H7 (cell line): Measurements from ENCODE around the gene MAN1A1. TPM values are rescaled to one million over a fixed set of nuclear protein-coding genes. Genes with fewer than 3 reads are reported as not detected.
"Not testable (repeated sequence)": the region's sequence is repeated elsewhere in the genome, so short reads cannot be mapped to it uniquely, and the experiment has no call there.

ENCODE experiments used
- DNase-seq: peaks from one replicate; pipeline ENCODE4 v3.0.0; 2012
- H3K27me3 ChIP-seq: 2 replicates; pipeline ENCODE4 v1.6.0; 2011; ENCODE audit warnings: mild to moderate bottlenecking, low read length; ENCODE audit not compliant: control insufficient read depth, insufficient read depth
- H3K36me3 ChIP-seq: replicated peaks from 2 replicates; pipeline ENCODE4 v1.5.1; 2011; ENCODE audit warnings: low read length; ENCODE audit not compliant: control insufficient read depth, insufficient read depth
- H3K4me3 ChIP-seq: 2 replicates; pipeline ENCODE4 v1.5.1; 2011; ENCODE audit warnings: low read depth, mild to moderate bottlenecking, control low read depth, low read length, moderate library complexity; ENCODE audit not compliant: insufficient read depth
- total RNA-seq: library from RNA; depleted of rRNA; stranded (reverse); fragments of >200 nt; shearing (Covaris generic); gene quantifications from 2 replicates; pipeline ENCODE4 v1.2.3, GENCODE V29; 2014

MAN1A1 gene
- total RNA-seq, 1 experiment from 2014 or later, result 14.5 TPM

DNA sequence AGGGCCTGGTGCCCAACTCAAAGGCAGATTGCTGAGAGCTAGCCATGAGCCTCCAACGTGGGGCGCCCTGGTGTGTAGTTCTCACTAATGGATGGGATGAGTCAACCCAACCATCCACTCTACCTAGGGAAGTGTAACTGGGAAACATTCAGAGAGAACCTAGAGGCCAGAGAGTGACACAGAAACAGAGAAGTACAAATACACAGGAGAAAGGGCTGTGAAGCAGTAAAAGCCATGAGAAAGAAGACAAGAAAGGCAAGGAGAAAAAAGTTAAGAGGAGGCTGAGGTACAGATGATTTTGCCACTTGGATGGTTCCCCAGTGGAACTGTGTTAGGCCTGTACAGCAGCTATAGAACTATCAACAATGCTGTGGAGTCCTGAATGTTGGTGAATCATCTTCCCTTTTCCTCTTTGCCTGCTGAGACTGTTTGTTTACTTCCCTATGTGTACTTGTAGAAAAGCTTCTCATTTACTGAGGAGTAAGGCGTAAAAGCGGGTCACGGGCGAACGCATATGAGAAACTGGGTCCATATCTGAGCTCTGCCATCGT lies 39.0 kb downstream of the MAN1A1 start:
- H3K36me3 ChIP-seq, result no peaks in the 10 kb centered on the region
- no peaks in the 10 kb centered on the region for H3K27me3 ChIP-seq
- no peak overlapping the region for H3K4me3 ChIP-seq
- no peak for DNase-seq

DNA sequence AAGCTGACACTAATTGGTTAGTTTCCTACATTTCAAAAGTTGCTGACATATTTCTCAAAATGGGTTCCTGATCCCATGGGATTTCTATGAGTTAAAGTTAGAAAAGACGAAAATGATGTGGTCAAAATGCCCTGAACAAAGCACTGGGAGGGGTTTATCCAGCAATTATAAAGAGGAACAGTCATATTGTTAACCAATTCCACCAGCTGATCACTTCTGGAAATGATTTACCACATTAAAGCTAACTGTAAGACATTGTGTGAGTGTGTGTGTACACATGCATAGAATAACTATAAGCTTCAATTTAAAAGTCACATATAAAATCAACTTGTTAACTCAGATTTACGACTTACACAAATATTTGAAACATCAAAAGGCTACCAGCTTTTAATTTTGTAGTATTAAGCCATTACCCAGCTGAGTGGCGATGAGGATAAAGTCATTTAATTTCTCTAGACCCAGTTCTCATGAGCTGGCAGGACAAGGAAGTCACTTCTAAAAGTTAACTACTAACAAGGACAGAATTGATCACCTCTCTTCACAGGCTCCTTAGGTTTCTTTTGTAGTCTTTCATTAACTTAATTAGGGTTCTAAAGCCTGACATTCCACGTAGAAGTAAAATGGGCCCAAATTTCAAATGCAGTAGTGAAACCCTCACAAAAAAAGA lies 40.4 kb downstream of the MAN1A1 start:
- H3K36me3 ChIP-seq, result no peaks in the 10 kb centered on the region
- no peak for DNase-seq
- H3K27me3 ChIP-seq, result no peaks in the 10 kb centered on the region
- H3K4me3 ChIP-seq, result no peak overlapping the region

DNA sequence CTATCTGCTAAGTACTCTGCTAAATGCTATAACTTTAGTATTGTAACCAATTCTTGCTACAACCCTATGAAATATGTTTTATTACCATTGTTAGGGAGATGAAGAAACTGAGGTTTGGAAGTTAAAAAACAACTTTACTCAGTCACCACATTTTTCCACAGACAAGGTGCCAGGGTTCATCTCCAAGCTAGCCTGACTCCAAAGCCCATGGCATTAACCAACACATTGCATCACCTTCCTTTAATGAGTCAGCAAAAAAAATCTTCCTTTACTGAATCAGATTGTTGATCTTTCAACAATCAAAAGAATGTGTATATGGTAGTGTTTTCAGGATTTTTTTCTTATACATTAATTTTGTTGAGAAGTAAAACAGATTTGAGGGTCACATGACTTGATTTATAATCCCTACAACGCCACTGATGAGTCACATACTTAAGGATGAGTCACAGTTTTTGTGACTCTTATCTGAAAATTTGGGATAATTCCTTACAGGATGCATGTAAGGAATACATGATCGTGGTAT lies 41.5 kb downstream of the MAN1A1 start:
- Histone ChIP-seq H3K36me3 (no peaks in the 10 kb centered on the region), H3K4me3 (no peak overlapping the region)
- no peak for DNase-seq

DNA sequence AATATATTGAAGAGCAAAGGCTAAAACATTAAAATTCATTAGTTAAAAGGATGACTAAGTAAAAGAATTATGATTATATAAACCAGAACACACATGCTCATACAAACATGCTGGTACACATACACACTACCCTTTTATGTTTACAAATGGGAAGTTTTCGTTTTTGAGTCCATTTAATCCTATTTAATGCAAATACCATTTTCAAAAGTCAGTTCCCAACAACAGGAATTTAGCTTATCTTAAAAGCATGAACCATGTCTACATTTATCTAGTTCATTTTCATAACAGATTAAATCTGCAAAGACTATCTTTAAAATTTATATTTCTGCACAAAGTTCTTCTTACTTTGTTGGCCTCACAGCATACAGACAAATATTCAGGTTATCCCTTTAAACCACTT lies 42.5 kb downstream of the MAN1A1 start:
- Histone ChIP-seq H3K36me3 (no peaks in the 10 kb centered on the region), H3K4me3 (no peak overlapping the region)
- DNase-seq, result no peak

More for the DNA sequence above, 41.5 kb downstream of the MAN1A1 start:
- H3K27me3 ChIP-seq, result no peaks in the 10 kb centered on the region

DNA sequence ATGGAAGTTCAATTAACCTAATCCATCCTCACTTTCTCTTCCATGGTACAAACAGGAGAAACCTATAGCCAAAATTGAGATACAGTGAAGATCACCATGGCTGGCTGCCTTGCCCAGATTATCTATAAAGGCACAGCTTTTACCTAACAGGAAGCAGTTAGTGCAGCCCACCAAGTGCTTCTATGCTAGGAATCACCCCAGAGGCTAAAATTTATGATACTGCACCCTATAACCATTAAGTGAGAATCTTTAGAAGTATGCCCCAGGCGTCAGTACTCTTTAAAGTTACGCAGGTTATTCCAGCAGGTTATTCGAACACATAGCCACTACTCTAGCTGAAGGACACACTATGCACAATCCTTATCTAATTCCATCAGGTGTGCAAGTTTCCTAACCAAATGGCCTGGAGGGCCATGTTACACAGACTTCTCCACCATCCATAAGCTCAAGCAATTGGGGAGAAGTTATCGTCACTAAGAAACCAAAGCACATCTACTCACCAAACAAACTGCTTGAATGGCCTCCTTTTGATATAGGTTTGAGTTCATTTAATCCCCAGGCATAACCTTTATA lies 43.1 kb downstream of the MAN1A1 start:
- no peak overlapping the region for H3K4me3 ChIP-seq
- no peaks in the 10 kb centered on the region for H3K36me3 ChIP-seq
- no peak for DNase-seq
- no peaks in the 10 kb centered on the region for H3K27me3 ChIP-seq

More for the DNA sequence above, 42.5 kb downstream of the MAN1A1 start:
- no peaks in the 10 kb centered on the region for H3K27me3 ChIP-seq

DNA sequence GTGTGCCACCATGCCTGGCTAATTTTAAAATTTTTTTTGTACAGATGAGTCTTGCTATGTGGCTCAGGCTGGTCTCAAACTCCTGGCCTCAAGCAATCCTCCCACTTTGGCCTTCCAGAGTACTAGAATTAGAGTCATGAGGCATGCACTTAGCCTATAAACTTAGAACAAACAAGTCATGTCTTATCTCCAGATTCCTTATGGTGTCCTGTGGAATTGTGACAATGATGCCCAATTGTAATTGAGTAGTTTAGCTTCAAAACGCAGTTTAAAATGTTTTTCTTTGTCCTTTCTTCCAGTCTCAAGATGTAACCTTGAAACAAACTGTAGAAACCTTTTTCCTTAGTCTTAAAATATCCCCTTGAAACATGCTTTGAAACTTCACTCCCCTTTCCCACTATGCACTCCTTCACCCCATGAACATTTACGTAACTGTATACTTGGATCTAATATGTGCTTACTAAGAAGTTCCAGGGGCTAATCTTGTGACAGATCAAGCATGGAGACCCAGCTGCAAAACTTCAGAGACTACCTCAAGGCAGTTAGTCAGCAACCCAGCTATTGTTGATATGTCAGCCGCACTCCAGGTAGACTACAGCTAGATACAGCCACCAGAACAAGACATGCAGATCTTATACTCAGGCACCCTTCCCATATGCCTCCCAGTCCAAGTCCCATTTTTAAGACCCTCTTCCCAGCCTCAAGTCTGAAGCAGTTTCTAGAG lies 46.2 kb downstream of the MAN1A1 start:
- Histone ChIP-seq H3K27me3 (no peaks in the 10 kb centered on the region), H3K4me3 (no peak overlapping the region), H3K36me3 (no peaks in the 10 kb centered on the region)
- DNase-seq, result no peak

DNA sequence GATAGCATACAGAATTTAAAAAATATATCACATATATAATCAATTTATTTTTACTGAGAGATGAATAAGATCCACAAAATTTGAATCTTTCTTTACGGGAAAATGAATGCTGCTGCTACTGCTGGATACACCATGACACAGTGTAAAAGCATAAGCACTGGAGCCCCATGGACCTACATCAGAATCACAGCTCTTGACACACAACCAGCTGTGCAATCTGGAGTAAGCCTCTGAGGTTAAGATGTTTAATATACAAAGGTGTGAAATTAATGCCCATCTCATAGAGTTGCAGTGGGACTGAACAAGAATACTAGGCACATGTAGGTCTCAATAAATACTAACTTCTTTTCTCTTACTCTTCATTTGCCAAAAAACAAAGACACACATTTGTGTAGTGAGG lies 48.1 kb downstream of the MAN1A1 start:
- Histone ChIP-seq H3K36me3 (no peaks in the 10 kb centered on the region), H3K27me3 (no peaks in the 10 kb centered on the region), H3K4me3 (no peak overlapping the region)
- no peak for DNase-seq

DNA sequence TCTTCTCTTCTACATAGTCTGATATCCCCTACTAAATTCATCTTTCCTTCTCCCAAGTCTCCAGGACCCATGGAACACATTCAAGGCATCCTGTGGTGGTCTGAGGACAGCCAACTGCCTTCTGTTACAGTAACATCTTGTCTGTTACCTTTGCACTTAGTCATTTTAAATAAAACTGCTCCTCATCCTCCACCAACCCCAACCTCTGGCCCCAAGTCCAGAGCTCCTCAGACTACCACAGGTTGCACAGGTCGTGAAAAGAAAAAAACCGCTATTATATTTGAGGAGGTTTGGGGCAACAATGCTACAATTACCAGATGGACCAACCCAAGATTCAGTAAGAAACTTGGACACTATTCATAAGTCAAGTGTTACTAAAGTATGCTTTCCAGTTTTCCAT lies 49.9 kb downstream of the MAN1A1 start:
- Histone ChIP-seq H3K36me3 (no peaks in the 10 kb centered on the region), H3K27me3 (no peaks in the 10 kb centered on the region), H3K4me3 (no peak overlapping the region)
- DNase-seq, result no peak

DNA sequence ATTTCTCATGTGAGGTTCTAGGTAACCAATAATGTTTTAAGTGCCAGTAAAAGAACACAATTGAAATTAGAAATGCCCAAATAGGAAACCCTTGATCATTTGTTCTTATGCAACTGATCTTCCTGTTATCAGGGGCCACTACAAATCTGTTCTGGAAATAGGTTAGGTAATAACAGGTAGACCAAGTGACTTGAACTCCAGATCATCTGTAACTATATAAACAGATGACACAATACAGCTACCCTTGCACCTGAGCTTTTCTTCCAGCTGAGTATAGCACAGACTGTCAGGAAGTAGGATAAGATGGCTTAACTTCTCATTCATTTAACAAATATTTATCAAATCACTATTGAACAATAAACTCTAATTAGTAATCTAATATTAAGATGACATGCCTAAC lies 52.5 kb downstream of the MAN1A1 start:
- Histone ChIP-seq H3K27me3 (no peaks in the 10 kb centered on the region), H3K4me3 (no peak overlapping the region), H3K36me3 (no peaks in the 10 kb centered on the region)
- no peak for DNase-seq

DNA sequence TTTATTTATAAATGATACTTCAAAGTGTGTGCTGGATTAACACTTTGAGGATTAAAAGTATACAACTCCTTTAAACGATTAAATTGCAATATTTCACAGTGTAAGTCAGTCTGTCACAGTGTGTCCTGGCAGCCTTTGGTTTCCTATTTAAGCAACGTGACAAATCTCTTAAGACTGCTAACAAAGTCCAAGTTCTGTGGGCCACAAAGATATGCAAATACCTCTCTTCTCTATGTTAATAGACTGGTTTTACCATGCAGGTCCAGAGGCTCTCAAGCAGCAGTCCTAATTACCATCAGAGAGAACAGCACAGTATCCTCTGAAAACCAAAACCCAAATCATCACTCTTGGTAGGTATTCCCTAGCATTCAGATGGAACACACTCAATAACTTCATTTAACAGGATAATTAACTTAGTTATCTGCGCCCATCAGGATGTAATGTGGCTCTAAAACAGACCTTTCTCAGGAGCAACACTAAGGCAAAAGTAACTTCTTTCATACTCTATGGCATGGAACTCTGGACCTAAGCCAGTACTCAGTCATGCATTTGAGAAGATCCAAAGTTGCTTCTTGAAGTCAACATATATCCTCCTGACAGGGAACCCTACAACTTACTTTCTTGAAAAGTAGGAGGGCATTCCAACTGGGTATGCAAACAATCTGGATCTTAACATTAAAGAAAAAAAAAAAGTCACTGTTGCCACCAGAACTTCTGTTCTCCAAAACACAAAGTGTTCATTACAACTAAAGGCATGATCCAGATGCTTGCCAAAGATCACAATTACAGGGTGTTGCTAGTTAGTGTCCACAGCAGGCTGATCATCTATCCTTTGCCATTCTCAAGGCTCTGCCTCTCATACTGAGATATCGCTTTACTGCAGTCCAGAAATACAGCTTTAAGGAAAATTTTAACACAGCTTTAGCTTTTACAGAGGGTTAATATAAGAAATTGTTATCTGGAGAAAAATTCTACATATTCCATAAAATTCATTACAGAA lies 53.2 kb downstream of the MAN1A1 start:
- no peak for DNase-seq
- Histone ChIP-seq H3K27me3 (no peaks in the 10 kb centered on the region), H3K4me3 (no peak overlapping the region), H3K36me3 (no peaks in the 10 kb centered on the region)

DNA sequence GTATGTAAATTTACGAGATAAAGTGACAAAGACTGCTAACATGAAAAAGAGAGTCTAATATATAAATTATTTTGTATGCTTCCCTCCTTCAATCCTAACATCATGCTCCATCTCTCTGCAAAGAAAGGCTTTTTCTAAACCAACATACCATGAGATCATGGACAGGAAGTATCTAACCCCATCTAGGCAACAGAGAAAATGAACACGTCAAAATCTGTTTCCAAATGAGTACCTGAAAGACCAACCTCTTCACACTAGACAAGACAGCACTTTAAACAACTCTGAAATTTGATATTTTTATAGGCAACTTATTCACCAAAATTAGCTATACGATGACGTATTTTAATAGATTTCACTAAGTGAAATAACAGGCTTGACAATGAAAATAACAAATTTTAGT lies 54.6 kb downstream of the MAN1A1 start:
- no peaks in the 10 kb centered on the region for H3K27me3 ChIP-seq
- H3K36me3 ChIP-seq, result no peaks in the 10 kb centered on the region
- no peak overlapping the region for H3K4me3 ChIP-seq
- DNase-seq, result no peak

DNA sequence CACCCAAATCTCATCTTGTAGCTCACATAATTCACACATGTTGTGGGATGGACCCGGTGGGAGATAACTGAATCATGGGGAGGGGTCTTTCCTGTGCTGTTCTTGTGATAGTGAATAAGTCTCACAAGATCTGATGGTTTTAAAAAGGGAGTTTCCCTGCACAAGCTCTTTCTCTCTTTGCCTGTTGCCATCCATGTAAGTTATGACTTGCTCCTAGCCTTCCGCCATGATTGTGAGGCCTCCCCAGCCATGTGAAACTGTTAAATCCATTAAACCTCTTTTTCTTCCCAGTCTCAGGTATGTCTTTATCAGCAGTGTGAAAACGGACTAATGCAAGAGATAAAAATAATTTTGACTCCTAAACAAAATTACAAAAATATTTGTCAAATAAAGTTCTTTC lies 58.5 kb downstream of the MAN1A1 start:
- not testable (repeated sequence) for H3K36me3 ChIP-seq, H3K4me3 ChIP-seq, DNase-seq, H3K27me3 ChIP-seq

DNA sequence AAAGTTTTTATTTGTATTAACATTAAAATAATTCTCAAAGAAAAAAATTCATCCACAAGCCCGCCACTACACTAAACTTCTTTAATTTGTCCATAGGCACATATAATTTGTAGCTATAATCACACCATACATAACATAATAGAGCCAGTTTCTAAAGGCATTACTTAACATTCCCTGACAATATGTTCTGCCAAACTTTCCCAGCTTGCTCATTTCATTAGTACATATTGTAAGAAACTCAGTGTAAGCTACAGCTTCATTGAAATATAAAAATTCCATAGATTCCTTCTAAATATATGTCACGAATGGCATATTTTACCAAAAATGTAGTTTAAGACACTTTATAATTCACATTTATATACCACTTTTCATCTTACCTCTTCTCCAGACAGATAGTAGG lies 59.3 kb downstream of the MAN1A1 start:
- DNase-seq, result no peak
- H3K27me3 ChIP-seq, result no peaks in the 10 kb centered on the region
- H3K36me3 ChIP-seq, result no peaks in the 10 kb centered on the region
- H3K4me3 ChIP-seq, result no peak overlapping the region

DNA sequence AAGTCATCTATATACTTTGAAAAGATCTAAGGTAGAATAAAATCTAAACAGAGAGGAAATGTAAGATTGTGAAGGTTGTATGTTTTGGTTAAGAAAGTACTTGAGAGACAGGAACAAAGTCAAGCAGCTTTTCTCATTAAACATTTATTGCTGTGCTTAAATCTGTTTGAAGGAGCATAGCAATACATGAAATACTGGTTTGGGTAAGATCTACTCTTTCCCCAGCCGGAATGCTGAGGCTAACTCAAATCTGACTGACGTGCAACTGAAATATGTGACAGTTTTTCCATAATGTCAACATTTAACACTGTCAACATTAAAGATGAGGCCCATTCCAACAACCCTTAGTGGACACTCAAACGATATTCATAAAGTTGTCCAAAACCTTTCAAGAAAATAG lies 59.9 kb downstream of the MAN1A1 start:
- Histone ChIP-seq H3K27me3 (no peaks in the 10 kb centered on the region), H3K4me3 (no peak overlapping the region), H3K36me3 (no peaks in the 10 kb centered on the region)
- DNase-seq, result no peak
